Natural killer cell (primary cell): ENCODE results near the gene CPXM1. TPM values are rescaled to one million over a fixed set of nuclear protein-coding genes. Genes with fewer than 3 reads are reported as not detected.
A peak's percentile ranks its signal among the peaks of the same experiment; 100 is the strongest.
"Not testable (repeated sequence)": the region's sequence is repeated elsewhere in the genome, so short reads cannot be mapped to it uniquely, and the experiment has no call there.

Experiments used
- ATAC-seq, 3 donors: fragments of 150-1000 bp in 2 of 3; fragments of 200-7000 bp in 1 of 3; cut with Tn5 transposase; 1 replicate in 1 of 3; 2 replicates in 2 of 3; pipeline ENCODE4 v1.10.0; 2021; ENCODE audit warnings: mild to moderate bottlenecking in 2 of 3, moderate library complexity in 2 of 3
- DNase-seq, 2 donors: peaks; one replicate each; pipeline versions ENCODE4 v3.0.0 to v3.0.0-alpha.2; 2013 to 2021; ENCODE audit warnings: mixed read lengths in 1 of 2
- H3K27ac ChIP-seq: one replicate; pipeline ENCODE4 v1.5.1; 2013; ENCODE audit warnings: mild to moderate bottlenecking, low read length
- H3K27me3 ChIP-seq: one replicate; pipeline ENCODE4 v1.6.1; 2013; ENCODE audit warnings: low read length; ENCODE audit not compliant: control insufficient read depth, insufficient read depth
- H3K36me3 ChIP-seq: one replicate; pipeline ENCODE4 v1.6.1; 2013; ENCODE audit warnings: low read length; ENCODE audit not compliant: control insufficient read depth, insufficient read depth
- H3K4me1 ChIP-seq: one replicate; pipeline ENCODE4 v1.6.1; 2013; ENCODE audit warnings: low read length; ENCODE audit not compliant: control insufficient read depth, insufficient read depth
- H3K4me3 ChIP-seq: one replicate; pipeline ENCODE4 v1.5.1; 2013; ENCODE audit warnings: low read length
- H3K9me3 ChIP-seq: one replicate; pipeline ENCODE4 v1.6.1; 2013; ENCODE audit warnings: low read length; ENCODE audit not compliant: control insufficient read depth, insufficient read depth
- H3K27ac Mint-ChIP-seq, 2 donors: one replicate each; pipeline ENCODE4 v1.8.0; 2022; ENCODE audit warnings: mild to moderate bottlenecking in 2 of 2, mixed read lengths in 2 of 2, moderate library complexity in 1 of 2
- H3K27me3 Mint-ChIP-seq, 2 donors: one replicate each; pipeline ENCODE4 v1.8.0; 2022; ENCODE audit warnings: low read depth in 2 of 2, mixed read lengths in 2 of 2
- H3K36me3 Mint-ChIP-seq: one replicate; pipeline ENCODE4 v1.8.0; 2022; ENCODE audit warnings: mixed read lengths
- H3K4me1 Mint-ChIP-seq, 2 donors: one replicate each; pipeline ENCODE4 v1.8.0; 2022; ENCODE audit warnings: mixed read lengths in 2 of 2
- H3K4me3 Mint-ChIP-seq: one replicate; pipeline ENCODE4 v1.8.0; 2022; ENCODE audit warnings: mild to moderate bottlenecking, moderate library complexity, mixed read lengths
- H3K9me3 Mint-ChIP-seq, 2 donors: one replicate each; pipeline ENCODE4 v1.8.0; 2022; ENCODE audit warnings: mixed read lengths in 2 of 2
- CTCF ChIP-seq: fragments of 200-600 bp; IDR thresholded peaks from one replicate; pipeline ENCODE4 v1.8.0; 2022; ENCODE audit warnings: antibody characterized with exemption
- WGBS: methylation state at CpG from one replicate; pipeline ENCODE4 v1.1.7; 2013; ENCODE audit warnings: missing lambda C conversion rate; ENCODE audit not compliant: insufficient coverage; 5-methylcytosine and 5-hydroxymethylcytosine counted together
- intact Hi-C: fragments of 100-400 bp; cut with micrococcal nuclease; formaldehyde crosslinking; loops from one replicate; pipeline ENCODE4 v1.14.2; 2022
- total RNA-seq, 4 donors: library from RNA; stranded (reverse); fragments of 120-200 nt in 1 of 4; gene quantifications; one replicate each; pipeline versions ENCODE4 v1.2.3 to v1.2.4, GENCODE V29; 2013 to 2022

The CPXM1 gene
- total RNA-seq, 3 donors from 2014 or later (not counting 1 experiment from before 2014, with no cell fraction given), result 0.49 to 2.3 (median 1.5) TPM

- intact Hi-C loops, result no loop called here
- Mint-ChIP-seq H3K4me3 (no peak overlapping the region), H3K9me3 (no peaks in the 10 kb centered on the region), H3K36me3 (no peaks in the 10 kb centered on the region), H3K4me1 (peaks cover 13 to 14% of the 10 kb centered on the region in 2 donors), H3K27ac (no peak overlapping the region), H3K27me3 (peaks cover 0 to 4% of the 10 kb centered on the region in 2 donors)
- Histone ChIP-seq H3K27ac (no peak overlapping the region), H3K36me3 (no peaks in the 10 kb centered on the region), H3K27me3 (no peaks in the 10 kb centered on the region), H3K4me3 (no peak overlapping the region), H3K9me3 (no peaks in the 10 kb centered on the region), H3K4me1 (peaks cover 16% of the 10 kb centered on the region)
- ATAC-seq, result no peak
- no peak for DNase-seq
- 93% methylated on average over 3 of the region's 3 CpGs for WGBS
- TF ChIP-seq CTCF, result no peak
These were observed 25.3 kb downstream of the CPXM1 start for GRCh38 chr20:2775139-2775538.

- H3K4me1 ChIP-seq, result peaks cover 16% of the 10 kb centered on the region
- peaks cover 13 to 14% of the 10 kb centered on the region in 2 donors for H3K4me1 Mint-ChIP-seq
These were observed 26.6 kb downstream of the CPXM1 start for GRCh38 chr20:2773812-2774211.

GRCh38 chr20:2771631-2772080 is 28.8 kb downstream of the CPXM1 start:
- peak overlapping the region; percentile 56 for H3K4me3 Mint-ChIP-seq
- Histone ChIP-seq H3K4me3 (no peak overlapping the region), H3K27ac (no peak overlapping the region), H3K27me3 (peaks cover 3% of the 10 kb centered on the region), H3K9me3 (no peaks in the 10 kb centered on the region), H3K4me1 (peaks cover 16% of the 10 kb centered on the region), H3K36me3 (no peaks in the 10 kb centered on the region)
- ATAC-seq, result peak; percentile 60 to 80 (median 68)
- peaks cover 6 to 10% of the 10 kb centered on the region in 2 donors for H3K27me3 Mint-ChIP-seq
- peak overlapping the region in 1 of 2 donors; percentile 36 for H3K27ac Mint-ChIP-seq
- TF ChIP-seq CTCF, result no peak
- 29% methylated on average over 12 of the region's 12 CpGs for WGBS
- H3K36me3 Mint-ChIP-seq, result no peaks in the 10 kb centered on the region
- H3K9me3 Mint-ChIP-seq, result no peaks in the 10 kb centered on the region
- intact Hi-C loops, result no loop called here
- DNase-seq, result no peak
- peaks cover 13 to 14% of the 10 kb centered on the region in 2 donors for H3K4me1 Mint-ChIP-seq

More at GRCh38 chr20:2773812-2774211, 26.6 kb downstream of the CPXM1 start:
- DNase-seq (no peak), ATAC-seq (no peak)
- Mint-ChIP-seq H3K9me3 (no peaks in the 10 kb centered on the region), H3K27me3 (no peaks in the 10 kb centered on the region), H3K27ac (no peak overlapping the region), H3K4me3 (no peak overlapping the region), H3K36me3 (no peaks in the 10 kb centered on the region)
- Histone ChIP-seq H3K36me3 (no peaks in the 10 kb centered on the region), H3K27ac (no peak overlapping the region), H3K4me3 (no peak overlapping the region), H3K27me3 (no peaks in the 10 kb centered on the region), H3K9me3 (no peaks in the 10 kb centered on the region)
- no peak for TF ChIP-seq CTCF
- intact Hi-C loops, result no loop called here
- WGBS, result 86% methylated on average over 8 of the region's 9 CpGs

GRCh38 chr20:2770091-2770490 is 30.3 kb downstream of the CPXM1 start:
- H3K9me3 ChIP-seq, H3K27ac Mint-ChIP-seq, ATAC-seq, H3K36me3 Mint-ChIP-seq, H3K9me3 Mint-ChIP-seq, DNase-seq, H3K36me3 ChIP-seq, H3K27me3 ChIP-seq, H3K27ac ChIP-seq, H3K4me3 ChIP-seq, H3K4me3 Mint-ChIP-seq, intact Hi-C loops, H3K27me3 Mint-ChIP-seq: not testable (repeated sequence)
- 95% methylated on average over 12 of the region's 12 CpGs for WGBS
- H3K4me1 ChIP-seq, result peaks cover 16% of the 10 kb centered on the region
- peaks cover 13 to 14% of the 10 kb centered on the region in 2 donors for H3K4me1 Mint-ChIP-seq
